Choroid plexus epithelial cell (primary cell): Measurements from ENCODE around the gene LDAH.

ENCODE experiments used
- DNase-seq: peaks from one replicate; pipeline ENCODE4 v3.0.0-alpha.2; 2010; ENCODE audit warnings: low read depth
- H3K4me3 ChIP-seq: 2 replicates; pipeline ENCODE4 v1.5.1; 2011; ENCODE audit warnings: low read depth, mild to moderate bottlenecking, control low read depth, low read length, moderate library complexity
- TF ChIP-seq, protein P1 (sequence below): conservative IDR thresholded peaks from 2 replicates; pipeline ENCODE4 v1.5.1; 2011; ENCODE audit warnings: low read depth, mild to moderate bottlenecking, control low read depth, inconsistent platforms, low read length, moderate library complexity

Gene LDAH

DNA sequence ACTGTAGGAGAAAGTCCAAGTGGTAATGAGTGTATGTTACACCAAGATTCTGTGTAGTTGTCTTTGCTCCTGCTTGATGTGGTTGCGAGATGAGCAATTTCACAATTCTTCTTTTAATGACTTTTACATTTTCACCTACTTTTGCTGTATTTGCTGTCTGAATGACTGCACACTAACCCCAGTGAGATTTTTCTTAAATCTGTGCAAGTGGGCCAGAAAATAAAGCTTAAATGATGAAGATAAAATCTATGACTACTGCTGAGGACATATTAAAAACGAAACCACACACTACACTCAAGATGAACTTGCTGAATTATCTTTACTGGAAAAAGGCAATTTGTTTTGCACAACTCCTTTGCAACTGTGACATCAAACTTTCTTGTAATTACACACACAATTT is 4.1 kb downstream of the LDAH start:
- TF ChIP-seq, protein P1, sequence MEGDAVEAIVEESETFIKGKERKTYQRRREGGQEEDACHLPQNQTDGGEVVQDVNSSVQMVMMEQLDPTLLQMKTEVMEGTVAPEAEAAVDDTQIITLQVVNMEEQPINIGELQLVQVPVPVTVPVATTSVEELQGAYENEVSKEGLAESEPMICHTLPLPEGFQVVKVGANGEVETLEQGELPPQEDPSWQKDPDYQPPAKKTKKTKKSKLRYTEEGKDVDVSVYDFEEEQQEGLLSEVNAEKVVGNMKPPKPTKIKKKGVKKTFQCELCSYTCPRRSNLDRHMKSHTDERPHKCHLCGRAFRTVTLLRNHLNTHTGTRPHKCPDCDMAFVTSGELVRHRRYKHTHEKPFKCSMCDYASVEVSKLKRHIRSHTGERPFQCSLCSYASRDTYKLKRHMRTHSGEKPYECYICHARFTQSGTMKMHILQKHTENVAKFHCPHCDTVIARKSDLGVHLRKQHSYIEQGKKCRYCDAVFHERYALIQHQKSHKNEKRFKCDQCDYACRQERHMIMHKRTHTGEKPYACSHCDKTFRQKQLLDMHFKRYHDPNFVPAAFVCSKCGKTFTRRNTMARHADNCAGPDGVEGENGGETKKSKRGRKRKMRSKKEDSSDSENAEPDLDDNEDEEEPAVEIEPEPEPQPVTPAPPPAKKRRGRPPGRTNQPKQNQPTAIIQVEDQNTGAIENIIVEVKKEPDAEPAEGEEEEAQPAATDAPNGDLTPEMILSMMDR, result no peak
- H3K4me3 ChIP-seq, result no peak overlapping the region
- no peak for DNase-seq

GRCh38 chr2:20815216-20815615 is 7.7 kb downstream of the LDAH start:
- no peak overlapping the region for H3K4me3 ChIP-seq
- TF ChIP-seq, protein P1, result no peak
- no peak for DNase-seq

DNA sequence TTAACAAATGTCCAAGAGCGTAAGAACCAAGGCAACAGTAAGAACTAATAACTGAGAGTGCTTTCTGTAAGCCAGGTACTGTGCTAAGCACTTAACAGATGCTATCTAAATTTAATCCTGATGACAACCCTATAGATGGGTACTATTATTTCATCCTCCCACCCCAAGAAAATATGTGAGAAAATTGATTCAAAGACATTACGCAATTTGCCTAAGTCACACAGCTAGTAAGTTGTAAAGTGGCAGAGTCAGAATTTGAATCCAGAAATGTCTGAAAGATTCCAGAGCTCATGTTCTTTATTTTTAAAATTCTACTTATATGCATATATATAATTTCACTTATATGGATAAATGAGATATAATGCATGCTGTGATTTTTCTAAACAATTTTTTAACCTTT is 10.1 kb downstream of the LDAH start:
- H3K4me3 ChIP-seq, result no peak overlapping the region
- no peak for DNase-seq
- TF ChIP-seq, protein P1, result no peak

GRCh38 chr2:20806286-20806685 is 16.6 kb downstream of the LDAH start:
- TF ChIP-seq, protein P1, result no peak
- no peak for DNase-seq
- H3K4me3 ChIP-seq, result no peak overlapping the region

DNA sequence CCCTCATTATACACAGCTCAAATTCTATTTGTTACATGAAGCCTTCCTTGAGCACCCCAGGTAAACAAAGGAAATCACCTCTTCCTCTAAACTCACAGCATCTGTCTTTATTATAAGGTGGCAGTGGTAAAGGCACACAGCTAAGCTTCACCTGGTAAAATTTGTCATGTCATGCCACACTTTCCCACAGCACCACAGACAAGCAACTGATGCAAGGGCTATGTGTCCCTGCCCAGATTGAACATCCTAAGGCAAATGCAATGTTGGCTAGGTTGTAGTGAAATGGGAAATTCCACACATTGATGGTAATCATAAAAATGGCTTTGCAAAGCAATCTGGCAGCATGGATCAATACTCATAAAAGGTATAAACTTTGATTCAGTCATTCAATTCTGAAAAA is 18.9 kb downstream of the LDAH start:
- TF ChIP-seq, protein P1, result no peak
- DNase-seq, result no peak
- H3K4me3 ChIP-seq, result no peak overlapping the region

- DNase-seq, result no peak
- TF ChIP-seq, protein P1, result no peak
- no peak overlapping the region for H3K4me3 ChIP-seq
Observed at GRCh38 chr2:20803226-20803682, 19.6 kb downstream of the LDAH start.

DNA sequence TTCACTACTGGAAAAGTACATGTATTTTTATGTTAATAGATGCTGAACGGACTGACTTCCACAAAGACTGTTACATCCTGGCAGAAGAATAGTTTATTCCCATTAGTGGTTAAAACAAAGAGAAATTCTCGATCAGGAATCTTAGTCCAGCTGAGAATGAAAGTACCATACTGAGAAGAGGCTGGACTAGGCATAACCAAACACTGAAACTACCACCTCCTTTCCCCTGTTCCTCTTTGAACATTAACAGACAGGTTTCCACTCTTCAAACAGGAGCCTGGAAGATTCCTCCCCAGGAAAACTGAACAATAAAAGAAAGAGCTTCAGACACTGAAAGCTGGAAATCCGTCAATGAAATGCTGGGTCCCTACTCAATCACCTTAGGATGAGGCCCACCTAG is 25.8 kb downstream of the LDAH start:
- DNase-seq, result no peak
- TF ChIP-seq, protein P1, result no peak
- no peak overlapping the region for H3K4me3 ChIP-seq
